Measurements from ENCODE around the gene NSMCE1.
"Not testable (repeated sequence)": the region's sequence is repeated elsewhere in the genome, so short reads cannot be mapped to it uniquely, and the experiment has no call there.

Gene NSMCE1

DNA sequence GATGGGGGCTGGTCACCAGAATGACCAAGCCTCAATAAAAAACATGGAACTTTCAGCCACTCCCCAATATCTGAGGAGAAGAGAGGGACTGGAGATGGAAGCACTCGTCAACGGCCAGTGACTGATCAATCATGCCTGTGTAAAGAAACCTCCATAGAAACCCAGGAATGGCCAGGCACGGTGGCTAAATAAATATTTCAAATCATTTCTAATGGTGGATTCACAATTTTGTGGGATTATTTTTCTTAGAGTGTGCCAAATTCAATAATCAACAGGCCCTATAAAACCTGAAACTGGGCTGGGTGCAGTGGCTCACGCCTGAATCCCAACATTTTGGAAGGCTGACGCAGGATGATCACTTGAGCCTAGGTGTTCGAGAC, 16.4 kb downstream of the NSMCE1 start:
- TF ChIP-seq, protein P1, sequence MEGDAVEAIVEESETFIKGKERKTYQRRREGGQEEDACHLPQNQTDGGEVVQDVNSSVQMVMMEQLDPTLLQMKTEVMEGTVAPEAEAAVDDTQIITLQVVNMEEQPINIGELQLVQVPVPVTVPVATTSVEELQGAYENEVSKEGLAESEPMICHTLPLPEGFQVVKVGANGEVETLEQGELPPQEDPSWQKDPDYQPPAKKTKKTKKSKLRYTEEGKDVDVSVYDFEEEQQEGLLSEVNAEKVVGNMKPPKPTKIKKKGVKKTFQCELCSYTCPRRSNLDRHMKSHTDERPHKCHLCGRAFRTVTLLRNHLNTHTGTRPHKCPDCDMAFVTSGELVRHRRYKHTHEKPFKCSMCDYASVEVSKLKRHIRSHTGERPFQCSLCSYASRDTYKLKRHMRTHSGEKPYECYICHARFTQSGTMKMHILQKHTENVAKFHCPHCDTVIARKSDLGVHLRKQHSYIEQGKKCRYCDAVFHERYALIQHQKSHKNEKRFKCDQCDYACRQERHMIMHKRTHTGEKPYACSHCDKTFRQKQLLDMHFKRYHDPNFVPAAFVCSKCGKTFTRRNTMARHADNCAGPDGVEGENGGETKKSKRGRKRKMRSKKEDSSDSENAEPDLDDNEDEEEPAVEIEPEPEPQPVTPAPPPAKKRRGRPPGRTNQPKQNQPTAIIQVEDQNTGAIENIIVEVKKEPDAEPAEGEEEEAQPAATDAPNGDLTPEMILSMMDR (IDR thresholded peaks at IDR 0.05; ENCODE audit: insufficient read depth, low read length, poor library complexity, severe bottlenecking) = no peak
- DNase-seq (ENCODE audit: extremely low read depth, insufficient read length) = no peak
- Histone ChIP-seq H3K27me3 (replicated peaks; ENCODE audit: control insufficient read depth, insufficient read depth, low read length) (no peaks in the 10 kb centered on the region), H3K4me3 (replicated peaks; ENCODE audit: low read depth, low read length) (no peak overlapping the region), H3K36me3 (ENCODE audit: control insufficient read depth, insufficient read depth, low read length) (peaks cover 4% of the 10 kb centered on the region)

- H3K36me3 ChIP-seq (ENCODE audit: control insufficient read depth, insufficient read depth, low read length) = peaks cover 4% of the 10 kb centered on the region
- no peaks in the 10 kb centered on the region for H3K27me3 ChIP-seq (replicated peaks; ENCODE audit: control insufficient read depth, insufficient read depth, low read length)
- no peak overlapping the region for H3K4me3 ChIP-seq (replicated peaks; ENCODE audit: low read depth, low read length)
- DNase-seq (ENCODE audit: extremely low read depth, insufficient read length) = no peak
- TF ChIP-seq, protein P1 (IDR thresholded peaks at IDR 0.05; ENCODE audit: insufficient read depth, low read length, poor library complexity, severe bottlenecking) = no peak
Measured at GRCh38 chr16:27251541-27252205, 16.9 kb downstream of the NSMCE1 start.

DNA sequence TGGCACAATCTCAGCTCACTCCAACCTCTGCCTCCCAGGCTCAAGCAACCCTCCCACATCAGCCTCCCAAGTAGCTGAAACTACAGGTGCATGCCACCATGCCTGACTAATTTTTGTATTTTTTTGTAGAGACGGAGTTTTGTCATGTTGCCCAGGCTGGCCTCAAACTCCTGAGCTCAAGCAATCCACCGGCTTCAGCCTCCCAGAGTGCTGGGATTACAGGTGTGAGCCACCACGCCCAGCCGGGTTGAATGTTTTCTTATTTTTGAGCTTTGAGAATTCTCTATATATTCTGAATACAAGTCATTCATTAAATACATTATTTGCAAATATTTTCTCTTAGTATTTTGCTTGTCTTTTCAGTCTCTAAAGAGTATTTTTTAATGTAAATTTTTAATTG, 19.7 kb downstream of the NSMCE1 start:
- H3K27me3 ChIP-seq (replicated peaks; ENCODE audit: control insufficient read depth, insufficient read depth, low read length); DNase-seq (ENCODE audit: extremely low read depth, insufficient read length); H3K36me3 ChIP-seq (ENCODE audit: control insufficient read depth, insufficient read depth, low read length); H3K4me3 ChIP-seq (replicated peaks; ENCODE audit: low read depth, low read length): not testable (repeated sequence)

DNA sequence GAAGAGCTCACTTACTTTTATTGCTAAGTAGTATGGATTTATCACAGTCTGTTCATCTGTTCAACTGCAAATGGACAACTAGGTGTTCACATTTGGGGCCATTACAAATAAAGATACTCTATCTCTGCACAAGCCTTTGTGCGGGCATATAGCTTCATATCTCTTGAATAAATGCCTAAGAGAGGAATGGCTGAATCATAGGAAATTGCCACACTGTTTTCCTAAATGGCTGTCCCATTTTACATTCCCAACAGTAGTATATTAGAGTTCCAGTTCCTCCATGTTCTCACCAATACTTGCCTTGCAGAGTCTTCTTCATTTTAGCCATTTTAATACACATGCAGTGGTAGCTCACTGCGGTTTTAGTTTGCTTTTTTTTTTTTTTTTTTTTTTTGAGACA, 20.5 kb downstream of the NSMCE1 start:
- Histone ChIP-seq H3K27me3 (replicated peaks; ENCODE audit: control insufficient read depth, insufficient read depth, low read length) (no peaks in the 10 kb centered on the region), H3K4me3 (replicated peaks; ENCODE audit: low read depth, low read length) (no peak overlapping the region), H3K36me3 (ENCODE audit: control insufficient read depth, insufficient read depth, low read length) (no peaks in the 10 kb centered on the region)
- DNase-seq (ENCODE audit: extremely low read depth, insufficient read length) = no peak
- TF ChIP-seq, protein P1 (IDR thresholded peaks at IDR 0.05; ENCODE audit: insufficient read depth, low read length, poor library complexity, severe bottlenecking) = no peak

DNA sequence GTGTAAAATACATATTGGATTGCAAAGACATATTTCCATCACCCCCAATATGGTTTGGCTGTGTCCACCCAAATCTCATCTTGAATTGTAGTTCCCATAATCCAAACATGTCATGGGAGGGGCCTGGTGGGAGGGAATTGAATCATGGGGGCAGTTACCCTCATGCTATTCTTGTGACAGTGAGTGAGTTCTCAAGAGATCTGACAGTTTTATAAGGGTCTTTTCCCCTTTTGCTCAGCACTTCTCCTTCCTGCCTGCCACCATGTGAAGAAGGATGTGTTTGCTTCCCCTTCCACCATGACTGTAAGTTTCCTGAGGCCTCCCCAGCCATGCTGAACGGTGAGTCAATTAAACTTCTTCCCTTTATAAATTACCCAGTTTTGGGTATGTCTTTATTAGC, 21.5 kb downstream of the NSMCE1 start:
- DNase-seq (ENCODE audit: extremely low read depth, insufficient read length); H3K27me3 ChIP-seq (replicated peaks; ENCODE audit: control insufficient read depth, insufficient read depth, low read length); H3K4me3 ChIP-seq (replicated peaks; ENCODE audit: low read depth, low read length); H3K36me3 ChIP-seq (ENCODE audit: control insufficient read depth, insufficient read depth, low read length): not testable (repeated sequence)

DNA sequence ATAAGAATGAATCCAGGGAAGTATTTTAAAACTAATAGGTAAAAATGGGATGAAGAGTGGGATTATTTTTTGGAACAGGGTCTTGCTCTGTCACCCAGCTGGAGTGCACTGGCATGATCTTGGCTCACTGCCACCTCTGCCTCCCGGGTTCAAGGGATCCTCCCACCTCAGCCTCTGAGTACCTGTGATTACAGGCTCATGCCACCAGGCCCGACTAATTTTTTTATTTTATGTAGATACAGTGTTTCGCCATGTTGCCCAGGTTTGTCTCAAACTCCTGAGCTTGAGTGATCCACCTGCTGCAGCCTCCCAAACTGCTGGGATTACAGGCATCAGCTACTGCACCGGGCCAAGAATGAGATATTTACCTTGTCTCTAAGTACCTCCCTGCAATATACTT, 22.1 kb downstream of the NSMCE1 start:
- H3K4me3 ChIP-seq (replicated peaks; ENCODE audit: low read depth, low read length) = no peak overlapping the region
- H3K27me3 ChIP-seq (replicated peaks; ENCODE audit: control insufficient read depth, insufficient read depth, low read length) = no peaks in the 10 kb centered on the region
- TF ChIP-seq, protein P1 (IDR thresholded peaks at IDR 0.05; ENCODE audit: insufficient read depth, low read length, poor library complexity, severe bottlenecking) = no peak
- no peaks in the 10 kb centered on the region; the same call in 1 of the 2 replicates for H3K36me3 ChIP-seq (ENCODE audit: control insufficient read depth, insufficient read depth, low read length)
- no peak for DNase-seq (ENCODE audit: extremely low read depth, insufficient read length)
